SK-N-SH (cell line): ENCODE results near the gene EXOC8. TPM values are rescaled to one million over a fixed set of nuclear protein-coding genes. Genes with fewer than 3 reads are reported as not detected.

Experiments
- CTCF ChIA-PET: fragments of 300-600, 350-600 bp; formaldehyde crosslinking; extraction: SDS; loops from one replicate; lab custom pipeline; 2021; lab: Yijun Ruan, JAX
- POLR2A ChIA-PET: fragments of 350-600 bp; sonication (Branson Sonifier 250); formaldehyde crosslinking; extraction: SDS; loops from one replicate; lab custom pipeline; 2020; ENCODE audit warnings: antibody characterized with exemption, inconsistent platforms; lab: Yijun Ruan, JAX
- DNase-seq: peaks from one replicate; pipeline ENCODE4 v3.0.0; 2012
- H2AFZ ChIP-seq: fragments of 200-600 bp; sonication (generic); 2 replicates; pipeline ENCODE4 v1.8.1; 2016; ENCODE audit warnings: antibody characterized with exemption, mild to moderate bottlenecking, low read depth
- H3F3A ChIP-seq: fragments of 200-600 bp; sonication (generic); replicated peaks from 2 replicates; pipeline ENCODE3; 2016; ENCODE audit warnings: antibody characterized with exemption, mild to moderate bottlenecking; ENCODE audit not compliant: insufficient read depth
- H3K27ac ChIP-seq, 2 experiments: fragments of 200-500 bp in 1 of 2; fragments of 200-600 bp in 1 of 2; sonication (Bioruptor generic) in 1 of 2; sonication (generic), shearing (Covaris generic) in 1 of 2; 2 replicates each; pipeline versions ENCODE4 v1.5.1 to v1.6.1; 2014 to 2016; ENCODE audit warnings: low read depth in 2 of 2, inconsistent platforms in 1 of 2, low read length in 1 of 2, mild to moderate bottlenecking in 1 of 2, mixed read lengths in 1 of 2
- H3K27me3 ChIP-seq: fragments of 200-600 bp; sonication (generic), shearing (Covaris generic); 2 replicates; pipeline ENCODE4 v1.6.1; 2016; ENCODE audit warnings: mixed run types; ENCODE audit not compliant: insufficient read depth
- H3K36me3 ChIP-seq, 2 experiments: fragments of 200-500 bp in 1 of 2; fragments of 200-600 bp in 1 of 2; sonication (Bioruptor generic) in 1 of 2; sonication (generic) in 1 of 2; replicated peaks in 1 of 2; 2 replicates each; pipeline versions ENCODE3 to v1.5.1; 2014 to 2016; ENCODE audit warnings: low read length in 1 of 2, mild to moderate bottlenecking in 1 of 2; ENCODE audit not compliant: insufficient read depth in 2 of 2, control insufficient read depth in 1 of 2
- H3K4me1 ChIP-seq, 2 experiments: fragments of 200-500 bp in 1 of 2; fragments of 200-600 bp in 1 of 2; sonication (Bioruptor generic) in 1 of 2; sonication (generic), shearing (Covaris generic) in 1 of 2; 2 replicates each; pipeline versions ENCODE4 v1.5.1 to v1.6.1; 2014 to 2016; ENCODE audit warnings: low read depth in 1 of 2, low read length in 1 of 2, mixed run types in 1 of 2; ENCODE audit not compliant: insufficient read depth in 2 of 2, control insufficient read depth in 1 of 2
- H3K4me2 ChIP-seq: fragments of 200-600 bp; sonication (generic), shearing (Covaris generic); 2 replicates; pipeline ENCODE4 v1.6.1; 2017; ENCODE audit warnings: mixed run types
- H3K4me3 ChIP-seq, 2 experiments: fragments of 200-500 bp in 1 of 2; fragments of 200-600 bp in 1 of 2; sonication (Bioruptor generic) in 1 of 2; sonication (generic), shearing (Covaris generic) in 1 of 2; 2 replicates each; pipeline versions ENCODE4 v1.5.1 to v1.8.1; 2014 to 2016; ENCODE audit warnings: low read depth in 2 of 2, inconsistent platforms in 1 of 2, low read length in 1 of 2, mild to moderate bottlenecking in 1 of 2, mixed read lengths in 1 of 2, moderate library complexity in 1 of 2
- H3K79me2 ChIP-seq: fragments of 200-600 bp; sonication (generic); 2 replicates; pipeline ENCODE4 v1.8.1; 2017; ENCODE audit warnings: mild to moderate bottlenecking; ENCODE audit not compliant: insufficient read depth
- H3K9ac ChIP-seq: fragments of 200-600 bp; sonication (generic); 2 replicates; pipeline ENCODE4 v1.6.1; 2017; ENCODE audit warnings: mixed run types
- H3K9me2 ChIP-seq: fragments of 200-600 bp; sonication (generic); 2 replicates; pipeline ENCODE4 v1.6.1; 2017; ENCODE audit warnings: mixed run types
- H3K9me3 ChIP-seq: fragments of 200-600 bp; sonication (generic); 2 replicates; pipeline ENCODE4 v1.6.1; 2017; ENCODE audit warnings: mixed run types, mild to moderate bottlenecking, moderate library complexity
- H4K20me1 ChIP-seq: fragments of 200-600 bp; sonication (generic); 2 replicates; pipeline ENCODE4 v1.6.1; 2017; ENCODE audit warnings: mild to moderate bottlenecking, mixed run types; ENCODE audit not compliant: insufficient read depth
- CHD2 ChIP-seq: fragments of 150-350 bp; IDR thresholded peaks from 2 replicates; pipeline ENCODE4 v1.6.1; 2018; ENCODE audit warnings: low read length; ENCODE audit not compliant: partially characterized antibody
- ELF1 ChIP-seq: IDR thresholded peaks from 2 replicates; pipeline ENCODE4 v1.4.0; 2012
- EP300 ChIP-seq, 2 experiments: IDR thresholded peaks; 2 replicates each; pipeline versions ENCODE4 v1.4.0 to v1.6.1; 2012; ENCODE audit warnings: borderline replicate concordance in 1 of 2, low read depth in 1 of 2, low read length in 1 of 2
- FOSL2 ChIP-seq: IDR thresholded peaks from 2 replicates; pipeline ENCODE4 v1.4.0; 2012; ENCODE audit warnings: low read depth, mild to moderate bottlenecking, moderate library complexity, borderline replicate concordance
- GABPA ChIP-seq: IDR thresholded peaks from 2 replicates; pipeline ENCODE4 v1.4.0; 2012; ENCODE audit warnings: low read depth, mild to moderate bottlenecking
- GATA2 ChIP-seq: sonication (generic); formaldehyde crosslinking; IDR thresholded peaks from 2 replicates; pipeline ENCODE4 v1.5.0; 2020; ENCODE audit warnings: mild to moderate bottlenecking, missing genetic modification reagents
- IRF3 ChIP-seq: fragments of 150-350 bp; IDR thresholded peaks from 2 replicates; pipeline ENCODE4 v1.6.1; 2016; ENCODE audit warnings: mild to moderate bottlenecking, low read depth, low read length
- MXI1 ChIP-seq: IDR thresholded peaks from 2 replicates; pipeline ENCODE4 v1.6.1; 2012; ENCODE audit warnings: mild to moderate bottlenecking, low read depth, low read length, improper control_type of control experiment
- NRF1 ChIP-seq: IDR thresholded peaks from 2 replicates; pipeline ENCODE4 v1.6.1; 2012; ENCODE audit warnings: low read depth, mild to moderate bottlenecking, low read length
- POLR2AphosphoS5 ChIP-seq: IDR thresholded peaks from 2 replicates; pipeline ENCODE4 v1.6.1; 2012; ENCODE audit warnings: low read depth, low read length
- RXRA ChIP-seq: IDR thresholded peaks from 2 replicates; pipeline ENCODE4 v1.4.0; 2012; ENCODE audit warnings: low read depth, mild to moderate bottlenecking, borderline replicate concordance
- TCF12 ChIP-seq: IDR thresholded peaks from 2 replicates; pipeline ENCODE4 v1.4.0; 2012
- TEAD4 ChIP-seq: IDR thresholded peaks from 2 replicates; pipeline ENCODE4 v1.4.0; 2012; ENCODE audit warnings: mild to moderate bottlenecking, borderline replicate concordance; ENCODE audit not compliant: insufficient read depth
- USF2 ChIP-seq: fragments of 150-350 bp; IDR thresholded peaks from 2 replicates; pipeline ENCODE4 v1.6.1; 2017; ENCODE audit warnings: antibody characterized with exemption, low read length, low read depth, borderline replicate concordance
- YY1 ChIP-seq: IDR thresholded peaks from 2 replicates; pipeline ENCODE4 v1.4.0; 2012; ENCODE audit warnings: low read depth, mild to moderate bottlenecking
- ZBTB33 ChIP-seq: IDR thresholded peaks from 2 replicates; pipeline ENCODE4 v1.4.0; 2012; ENCODE audit warnings: low read depth, borderline replicate concordance
- WGBS: methylation state at CpG from one replicate; pipeline ENCODE4 v1.1.6; 2017; ENCODE audit warnings: low lambda C conversion rate; 5-methylcytosine and 5-hydroxymethylcytosine counted together
- polyA plus RNA-seq, 3 experiments: library from polyadenylated mRNA; depleted of rRNA; stranded (reverse); fragments of >200 nt; gene quantifications; 2 replicates each; pipeline ENCODE4 v1.2.3, GENCODE V29; 2012
- TF ChIP-seq, protein P1 (sequence below): IDR thresholded peaks from 2 replicates; pipeline ENCODE4; 2012
- TF ChIP-seq, protein P2 (sequence below): IDR thresholded peaks from 2 replicates; pipeline ENCODE4 v1.4.0; 2012; ENCODE audit warnings: low read depth, borderline replicate concordance

EXOC8 gene
- polyA plus RNA-seq, 1 of the 3 experiments (the other 2 are of a cell fraction), result 2.1 TPM

DNA sequence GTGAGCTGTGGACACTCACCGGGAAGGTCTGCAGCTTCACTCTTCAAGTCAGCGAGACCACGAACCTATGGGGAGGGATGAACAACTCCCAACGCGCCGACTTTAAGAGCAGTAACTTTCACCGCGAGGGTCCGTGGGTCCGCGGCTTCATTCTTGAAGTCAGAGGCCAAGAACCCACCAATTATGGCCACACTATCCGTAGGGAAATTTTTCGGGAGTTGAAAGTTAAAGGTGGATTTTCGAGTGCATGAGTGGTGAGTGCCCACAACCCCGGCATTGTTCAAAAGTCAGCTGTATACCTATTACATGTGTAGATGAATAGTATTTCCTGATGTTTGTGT is 19.7 kb downstream of the EXOC8 start:
- POLR2A ChIA-PET, result no interaction called here
- Histone ChIP-seq H3K9me2 (no peaks in the 10 kb centered on the region), H3K4me1 (no peaks in the 10 kb centered on the region), H3F3A (no peaks in the 10 kb centered on the region), H2AFZ (no peak overlapping the region), H3K27ac (no peak overlapping the region), H3K9me3 (no peaks in the 10 kb centered on the region), H3K4me3 (no peak overlapping the region), H3K36me3 (no peaks in the 10 kb centered on the region), H4K20me1 (no peaks in the 10 kb centered on the region), H3K27me3 (no peaks in the 10 kb centered on the region), H3K9ac (no peak overlapping the region), H3K79me2 (no peaks in the 10 kb centered on the region), H3K4me2 (no peak overlapping the region)
- DNase-seq, result no peak
- no peak for TF ChIP-seq MXI1
- CTCF ChIA-PET, result no interaction called here
- 88% methylated on average over 15 of the region's 15 CpGs for WGBS

DNA sequence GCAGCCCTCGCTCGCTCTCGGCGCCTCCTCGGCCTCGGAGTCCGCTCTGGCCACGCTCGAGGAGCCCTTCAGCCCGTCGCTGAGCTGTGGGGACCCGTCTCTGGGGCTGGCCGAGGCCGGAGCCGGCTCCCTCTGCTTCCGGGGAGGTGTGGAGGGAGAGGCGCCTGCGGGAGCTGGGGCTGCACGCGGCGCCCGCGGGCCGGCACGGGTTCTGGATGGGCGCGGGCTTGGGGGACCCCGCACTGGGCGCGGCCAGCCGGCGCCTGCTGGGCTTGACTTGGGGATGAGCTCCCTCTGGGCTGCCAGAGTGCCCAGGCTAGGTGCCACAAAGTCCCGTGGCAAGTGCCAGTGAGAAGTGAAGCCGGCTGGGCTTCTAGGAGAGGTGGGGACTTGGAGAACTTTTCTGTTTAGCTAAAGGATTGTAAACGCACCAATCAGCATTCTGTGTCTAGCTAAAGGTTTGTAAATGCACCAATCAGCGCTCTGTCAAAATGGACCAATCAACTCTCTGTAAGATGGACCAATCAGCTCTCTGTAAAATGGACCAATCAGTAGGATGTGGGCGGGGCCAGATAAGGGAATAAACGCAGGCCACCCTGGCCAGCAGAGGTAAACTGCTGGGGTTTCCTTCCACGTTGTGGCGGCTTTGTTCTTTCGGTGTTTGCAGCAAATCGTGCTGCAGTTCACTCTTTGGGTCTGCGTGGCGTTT is 20.2 kb downstream of the EXOC8 start:
- 81% methylated on average over 29 of the region's 44 CpGs for WGBS
- Histone ChIP-seq H4K20me1 (no peaks in the 10 kb centered on the region), H2AFZ (no peak overlapping the region), H3K27me3 (no peaks in the 10 kb centered on the region), H3K79me2 (no peaks in the 10 kb centered on the region), H3K4me2 (no peak overlapping the region), H3K9ac (no peak overlapping the region), H3F3A (no peaks in the 10 kb centered on the region), H3K36me3 (no peaks in the 10 kb centered on the region), H3K9me3 (no peaks in the 10 kb centered on the region), H3K27ac (no peak overlapping the region), H3K4me1 (no peaks in the 10 kb centered on the region), H3K4me3 (no peak overlapping the region), H3K9me2 (no peaks in the 10 kb centered on the region)
- no peak for DNase-seq
- CTCF ChIA-PET, result interaction anchor here (0.7 kb wide), 1 partner anchor 55 kb away, joined by 3 read pairs; no protein-coding TSS in a partner anchor
- POLR2A ChIA-PET, result no interaction called here
- TF ChIP-seq YY1 (no peak), NRF1 (no peak), ZBTB33 (no peak), ELF1 (no peak), POLR2AphosphoS5 (no peak), FOSL2 (no peak), EP300 (IDR thresholded peaks at IDR 0.05; ENCODE audit: borderline replicate concordance in 1 of 2, low read depth in 1 of 2, low read length in 1 of 2) (no peak), TCF12 (no peak), TEAD4 (no peak), GATA2 (CRISPR knock-in tag) (no peak), RXRA (no peak), GABPA (no peak), USF2 (no peak), CHD2 (no peak), IRF3 (no peak), MXI1 (no peak)
- TF ChIP-seq, protein P1, sequence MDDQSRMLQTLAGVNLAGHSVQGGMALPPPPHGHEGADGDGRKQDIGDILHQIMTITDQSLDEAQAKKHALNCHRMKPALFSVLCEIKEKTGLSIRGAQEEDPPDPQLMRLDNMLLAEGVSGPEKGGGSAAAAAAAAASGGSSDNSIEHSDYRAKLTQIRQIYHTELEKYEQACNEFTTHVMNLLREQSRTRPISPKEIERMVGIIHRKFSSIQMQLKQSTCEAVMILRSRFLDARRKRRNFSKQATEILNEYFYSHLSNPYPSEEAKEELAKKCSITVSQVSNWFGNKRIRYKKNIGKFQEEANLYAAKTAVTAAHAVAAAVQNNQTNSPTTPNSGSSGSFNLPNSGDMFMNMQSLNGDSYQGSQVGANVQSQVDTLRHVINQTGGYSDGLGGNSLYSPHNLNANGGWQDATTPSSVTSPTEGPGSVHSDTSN, result no peak
- TF ChIP-seq, protein P2, sequence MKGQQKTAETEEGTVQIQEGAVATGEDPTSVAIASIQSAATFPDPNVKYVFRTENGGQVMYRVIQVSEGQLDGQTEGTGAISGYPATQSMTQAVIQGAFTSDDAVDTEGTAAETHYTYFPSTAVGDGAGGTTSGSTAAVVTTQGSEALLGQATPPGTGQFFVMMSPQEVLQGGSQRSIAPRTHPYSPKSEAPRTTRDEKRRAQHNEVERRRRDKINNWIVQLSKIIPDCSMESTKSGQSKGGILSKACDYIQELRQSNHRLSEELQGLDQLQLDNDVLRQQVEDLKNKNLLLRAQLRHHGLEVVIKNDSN, result no peak
